Testis (tissue), 2 donors: ENCODE data around the gene TACC2.

Source experiments
- POLR2A ChIP-seq: fragments of 450-650 bp; IDR thresholded peaks from one replicate; pipeline ENCODE4 v1.6.1; 2017; ENCODE audit warnings: antibody characterized with exemption, mild to moderate bottlenecking, moderate library complexity
- TF ChIP-seq, protein P1 (sequence below), 3 experiments: fragments of 450-650 bp in 2 of 3; fragments of 200-600 bp in 1 of 3; sonication (generic) in 1 of 3; IDR thresholded peaks; one replicate each; pipeline ENCODE4 v1.5.1; 2016 to 2019; ENCODE audit warnings: antibody characterized with exemption in 3 of 3, mild to moderate bottlenecking in 2 of 3, moderate library complexity in 1 of 3

GRCh38 chr10:122132331-122132755 is 143.4 kb downstream of the TACC2 start:
- TF ChIP-seq, protein P1, sequence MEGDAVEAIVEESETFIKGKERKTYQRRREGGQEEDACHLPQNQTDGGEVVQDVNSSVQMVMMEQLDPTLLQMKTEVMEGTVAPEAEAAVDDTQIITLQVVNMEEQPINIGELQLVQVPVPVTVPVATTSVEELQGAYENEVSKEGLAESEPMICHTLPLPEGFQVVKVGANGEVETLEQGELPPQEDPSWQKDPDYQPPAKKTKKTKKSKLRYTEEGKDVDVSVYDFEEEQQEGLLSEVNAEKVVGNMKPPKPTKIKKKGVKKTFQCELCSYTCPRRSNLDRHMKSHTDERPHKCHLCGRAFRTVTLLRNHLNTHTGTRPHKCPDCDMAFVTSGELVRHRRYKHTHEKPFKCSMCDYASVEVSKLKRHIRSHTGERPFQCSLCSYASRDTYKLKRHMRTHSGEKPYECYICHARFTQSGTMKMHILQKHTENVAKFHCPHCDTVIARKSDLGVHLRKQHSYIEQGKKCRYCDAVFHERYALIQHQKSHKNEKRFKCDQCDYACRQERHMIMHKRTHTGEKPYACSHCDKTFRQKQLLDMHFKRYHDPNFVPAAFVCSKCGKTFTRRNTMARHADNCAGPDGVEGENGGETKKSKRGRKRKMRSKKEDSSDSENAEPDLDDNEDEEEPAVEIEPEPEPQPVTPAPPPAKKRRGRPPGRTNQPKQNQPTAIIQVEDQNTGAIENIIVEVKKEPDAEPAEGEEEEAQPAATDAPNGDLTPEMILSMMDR (IDR thresholded peaks at IDR 0.05), result no peak
- no peak for TF ChIP-seq POLR2A
